ENCODE measurements around the gene PSMA7. TPM values are rescaled to one million over a fixed set of nuclear protein-coding genes. Genes with fewer than 3 reads are reported as not detected.
"Not testable (repeated sequence)": the region's sequence is repeated elsewhere in the genome, so short reads cannot be mapped to it uniquely, and the experiment has no call there.

The PSMA7 gene
- total RNA-seq, 1 donor from 2014 or later = 371 TPM

DNA sequence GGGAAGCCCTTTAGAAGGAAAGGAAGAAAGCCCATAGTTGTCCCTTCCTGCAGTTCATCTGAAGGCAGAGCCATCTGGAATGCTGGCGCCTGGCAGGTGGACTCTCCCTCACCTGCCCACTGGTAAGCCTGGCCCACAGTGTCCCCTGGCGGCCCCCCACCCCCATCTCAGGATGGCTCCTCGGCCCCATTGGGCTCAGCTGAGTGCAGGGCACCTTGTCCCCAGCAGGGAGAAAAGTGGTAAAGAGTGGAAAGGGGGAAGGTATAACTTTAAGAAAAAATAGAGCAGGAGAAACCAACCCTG, 13.0 kb upstream of the PSMA7 start:
- no peak for DNase-seq (ENCODE audit: low read depth)

GRCh38 chr20:62155428-62156253, 12.4 kb upstream of the PSMA7 start:
- no peak for DNase-seq (ENCODE audit: low read depth)

DNA sequence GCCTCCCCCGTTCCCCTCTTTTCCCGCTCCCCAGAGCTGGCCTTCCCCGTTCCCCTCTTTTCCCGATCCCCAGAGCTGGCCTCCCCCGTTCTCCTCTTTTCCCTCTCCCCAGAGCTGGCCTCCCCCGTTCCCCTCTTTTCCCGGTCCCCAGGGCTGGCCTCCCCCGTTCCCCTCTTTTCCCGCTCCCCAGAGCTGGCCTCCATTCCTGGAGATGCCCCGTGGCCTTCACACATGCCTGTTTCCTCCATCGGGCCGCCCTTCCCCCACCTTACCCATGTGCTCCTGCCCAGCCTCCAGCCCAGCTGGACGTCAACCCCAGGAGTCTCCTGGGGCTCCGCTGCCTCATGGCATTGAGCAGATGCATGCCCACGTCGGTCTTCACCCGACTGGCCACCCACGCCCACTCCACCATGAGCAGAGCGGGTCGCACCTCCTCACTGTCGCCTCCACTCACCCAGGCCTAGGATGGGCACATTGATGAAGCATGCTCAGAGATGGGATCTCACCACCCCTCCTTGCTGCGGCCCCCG, 8.7 kb upstream of the PSMA7 start:
- DNase-seq (ENCODE audit: low read depth) = no peak

GRCh38 chr20:62151225-62151624, 8.0 kb upstream of the PSMA7 start:
- DNase-seq (ENCODE audit: low read depth) = peak; percentile 46

GRCh38 chr20:62150310-62150575, 7.0 kb upstream of the PSMA7 start:
- DNase-seq (ENCODE audit: low read depth) = no peak

DNA sequence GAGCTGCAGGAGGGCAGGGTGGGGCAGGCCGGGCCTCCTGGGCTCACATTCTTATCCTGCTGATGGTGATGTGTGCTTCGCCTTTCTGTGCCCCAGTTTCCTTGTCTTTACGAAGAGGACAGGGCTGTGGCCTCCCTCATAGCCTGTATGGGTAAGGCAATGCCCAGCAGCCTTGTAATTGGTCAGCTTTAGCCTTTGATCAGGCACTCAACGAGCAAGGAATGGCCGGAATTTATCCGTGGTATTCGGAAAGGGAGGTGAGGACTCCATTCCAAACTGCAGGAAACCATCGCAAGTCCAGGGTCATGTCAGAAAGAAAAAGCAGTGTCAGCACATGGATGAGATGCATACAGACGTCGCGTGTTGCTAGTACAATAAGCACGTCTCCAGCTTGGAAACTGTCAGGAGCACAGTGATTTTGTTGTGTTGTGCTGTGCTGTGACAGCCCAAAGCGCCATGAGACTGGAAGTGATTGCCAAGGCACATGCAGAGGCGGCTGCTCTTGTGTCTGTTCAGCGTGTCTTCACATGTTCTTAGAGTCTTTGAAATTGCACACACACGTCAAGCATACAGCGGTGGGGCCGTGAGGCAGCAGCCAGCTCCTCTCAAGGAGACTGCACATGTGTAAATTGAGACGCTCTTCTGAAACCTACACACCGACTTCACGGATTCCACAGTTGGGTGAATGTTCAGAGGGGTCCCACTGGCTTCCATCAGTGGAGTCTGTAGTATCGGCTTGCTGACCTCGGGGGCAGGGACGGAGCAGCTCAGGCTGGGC, 6.5 kb upstream of the PSMA7 start:
- no peak for DNase-seq (ENCODE audit: low read depth)

- DNase-seq (ENCODE audit: low read depth) = no peak
Measured at GRCh38 chr20:62148908-62149314, 5.7 kb upstream of the PSMA7 start.

GRCh38 chr20:62148383-62148782, 5.2 kb upstream of the PSMA7 start:
- DNase-seq (ENCODE audit: low read depth) = not testable (repeated sequence)

DNA sequence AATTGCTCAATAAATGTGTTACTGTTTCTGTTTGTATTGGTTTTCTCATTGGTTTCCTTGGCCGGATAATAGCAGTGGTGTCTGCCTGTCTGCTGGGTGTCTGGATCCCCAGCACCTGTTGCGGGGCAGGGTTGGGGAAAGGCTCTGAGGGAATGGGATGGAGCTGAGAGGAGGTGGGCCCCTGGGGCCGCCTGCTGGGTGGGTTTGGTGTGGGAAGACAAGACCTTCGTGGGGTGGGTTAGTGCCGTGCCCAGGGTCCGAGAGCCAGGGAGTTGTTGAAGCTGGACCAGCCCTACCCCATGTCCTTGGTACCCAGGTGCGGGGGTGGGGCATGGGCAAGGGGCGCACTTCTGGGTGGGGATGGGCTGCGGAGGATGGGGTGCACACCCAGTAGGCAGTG, 4.3 kb upstream of the PSMA7 start:
- DNase-seq (ENCODE audit: low read depth) = no peak

DNA sequence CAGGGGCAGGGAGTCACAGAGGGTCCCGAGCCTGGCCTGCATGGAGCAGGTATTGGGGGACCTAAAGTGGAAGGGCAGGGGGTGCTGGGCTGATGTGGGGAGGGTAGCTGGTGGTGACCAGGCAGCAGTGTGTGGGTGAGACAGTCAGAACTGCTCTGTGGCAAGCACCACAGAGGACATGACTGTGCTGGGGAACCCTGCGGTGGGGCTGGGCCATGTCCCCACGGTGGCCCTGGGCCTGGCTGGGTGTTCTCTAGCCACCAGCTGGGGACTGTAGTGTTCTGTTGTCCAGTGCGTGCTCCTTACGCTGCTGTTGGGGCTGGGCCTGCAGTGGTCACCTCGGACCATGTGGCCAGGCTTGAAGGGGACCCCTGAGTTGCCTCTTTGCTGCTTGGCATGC, 3.9 kb upstream of the PSMA7 start:
- no peak for DNase-seq (ENCODE audit: low read depth)

DNA sequence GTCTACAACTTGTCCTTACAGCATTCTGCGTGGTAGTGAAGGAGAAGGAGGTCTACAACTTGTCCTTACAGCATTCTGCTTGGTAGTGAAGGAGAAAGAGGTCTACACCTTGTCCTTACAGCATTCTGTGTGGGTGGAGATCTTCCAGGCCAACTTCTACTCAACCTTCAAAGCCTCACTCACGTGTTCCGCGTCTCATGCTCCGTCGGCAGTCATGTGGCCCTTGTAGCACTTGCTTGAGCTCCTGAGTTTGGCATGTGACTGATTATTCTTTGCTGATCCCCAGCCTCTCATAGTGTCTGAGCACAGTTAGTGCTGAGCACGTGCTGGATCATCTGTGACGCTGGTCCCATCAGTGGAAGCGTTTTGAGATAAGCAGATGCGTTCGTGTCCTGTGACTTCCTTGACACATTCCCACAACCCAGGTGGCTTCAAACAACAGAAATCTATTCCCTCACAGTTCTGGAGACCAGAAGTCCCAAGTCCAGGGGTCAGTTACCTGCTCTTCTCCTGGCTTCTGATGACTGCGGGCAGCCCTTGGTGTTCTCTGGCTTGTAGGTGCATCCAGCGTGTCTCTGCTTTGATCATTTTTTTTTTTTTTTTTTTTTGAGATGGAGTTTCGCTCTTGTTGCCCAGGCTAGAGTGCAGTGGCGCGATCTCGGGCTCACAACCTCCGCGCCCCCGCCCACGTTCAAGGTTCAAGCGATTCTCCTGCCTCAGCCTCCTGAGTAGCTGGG, 3.0 kb upstream of the PSMA7 start:
- DNase-seq (ENCODE audit: low read depth) = no peak

GRCh38 chr20:62145688-62146018, 2.5 kb upstream of the PSMA7 start:
- DNase-seq (ENCODE audit: low read depth) = no peak

DNA sequence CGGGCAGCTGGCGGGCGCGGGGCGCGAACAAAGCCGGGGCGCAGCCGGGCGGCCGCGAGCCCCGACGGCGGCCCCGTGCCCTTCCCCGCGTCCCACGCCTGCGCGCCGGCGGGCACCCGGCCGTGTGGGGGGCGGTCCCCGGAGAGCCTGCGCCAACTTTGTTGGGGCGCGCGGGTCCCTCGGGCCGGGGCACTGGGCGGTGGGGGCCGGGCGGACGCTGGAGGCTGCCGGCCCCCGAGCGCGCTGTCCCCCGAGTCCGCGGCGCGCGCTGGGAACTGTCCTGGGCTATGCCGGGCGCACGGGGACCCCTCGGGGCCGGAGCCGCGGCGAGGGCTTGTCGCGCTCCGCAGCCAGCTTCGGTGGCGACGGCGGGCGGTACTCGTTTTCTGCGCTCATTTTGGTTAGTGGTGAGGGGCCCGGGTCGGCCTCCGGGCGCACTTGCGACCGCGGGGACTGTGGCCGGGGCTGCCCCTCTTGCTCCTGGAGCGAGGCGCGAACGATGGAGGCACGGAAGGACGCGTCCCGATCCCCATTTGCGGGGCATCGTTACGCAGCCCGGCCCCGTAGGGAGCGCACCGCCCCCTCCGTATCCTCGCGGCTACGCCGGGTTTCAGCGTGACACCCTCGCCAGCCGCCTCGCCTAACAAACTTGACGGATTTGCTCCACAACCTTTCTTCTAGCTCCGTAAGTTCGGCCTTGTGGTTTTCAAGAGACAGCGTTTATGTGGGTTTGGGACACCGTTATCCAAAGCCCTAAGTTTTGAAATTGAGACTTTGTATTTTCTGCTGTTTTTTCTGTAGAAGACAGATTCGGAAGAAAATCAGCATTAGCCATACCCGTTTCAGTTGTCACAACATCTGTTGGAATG, 997 bp upstream of the PSMA7 start:
- DNase-seq (ENCODE audit: low read depth) = peak; percentile 73

GRCh38 chr20:62142252-62143080, 728 bp downstream of the PSMA7 start:
- DNase-seq (ENCODE audit: low read depth) = no peak

GRCh38 chr20:62141397-62142251, 1.6 kb downstream of the PSMA7 start:
- no peak for DNase-seq (ENCODE audit: low read depth)

DNA sequence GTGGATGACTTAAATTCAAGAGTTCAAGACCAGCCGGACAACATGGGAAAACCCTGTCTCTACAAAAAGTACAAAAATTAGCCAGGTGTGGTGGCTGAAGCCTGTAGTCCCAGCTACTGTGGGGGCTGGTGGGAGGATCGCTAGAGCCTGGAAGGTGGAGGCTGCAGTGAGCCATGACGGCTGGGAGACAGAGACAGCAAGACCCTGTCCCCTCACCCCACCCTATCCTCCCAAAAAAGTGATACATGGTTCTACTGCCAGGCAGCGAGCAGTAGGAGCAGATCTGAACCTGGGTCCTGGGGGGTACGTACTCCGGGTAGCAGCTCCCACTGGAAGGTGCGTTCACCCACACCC, 2.2 kb downstream of the PSMA7 start:
- DNase-seq (ENCODE audit: low read depth) = no peak

DNA sequence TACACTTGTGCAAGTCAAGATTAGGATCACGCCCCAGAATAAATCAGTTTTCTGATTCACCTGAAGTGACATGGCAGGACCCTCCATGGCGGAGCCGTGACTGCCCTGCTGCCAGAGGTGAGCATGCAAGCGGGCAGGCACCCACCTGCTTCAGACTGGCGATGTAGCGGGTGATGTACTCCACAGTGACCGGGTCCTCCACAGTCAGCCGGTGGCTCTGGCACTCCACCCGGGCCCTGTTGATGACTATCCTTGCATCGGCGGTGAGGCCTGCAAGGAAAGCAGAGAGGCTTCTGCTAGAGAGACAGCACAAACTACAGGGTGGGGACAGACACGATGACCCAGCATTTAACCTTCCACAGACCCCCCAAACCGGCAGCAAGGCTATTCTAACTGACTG, 3.6 kb downstream of the PSMA7 start:
- no peak for DNase-seq (ENCODE audit: low read depth)

DNA sequence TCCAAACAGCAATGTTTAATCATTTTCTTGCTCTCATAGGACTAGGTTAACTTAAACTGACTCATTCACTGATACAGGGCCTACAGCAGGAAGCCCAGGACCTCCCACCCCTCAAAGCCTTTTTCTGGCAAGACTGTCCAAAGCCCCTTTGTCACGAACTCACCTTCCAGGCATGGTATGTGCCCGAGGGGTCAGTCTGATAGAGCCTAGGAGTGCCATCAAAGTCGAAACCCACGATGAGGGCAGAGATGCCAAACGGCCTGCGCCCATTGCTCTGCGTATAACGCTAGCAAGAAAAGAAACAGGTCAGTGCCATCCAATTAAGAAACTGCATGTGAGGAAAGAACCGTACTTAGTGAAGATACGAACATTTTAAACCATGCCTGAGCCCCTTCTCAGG, 4.3 kb downstream of the PSMA7 start:
- DNase-seq (ENCODE audit: low read depth) = no peak

DNA sequence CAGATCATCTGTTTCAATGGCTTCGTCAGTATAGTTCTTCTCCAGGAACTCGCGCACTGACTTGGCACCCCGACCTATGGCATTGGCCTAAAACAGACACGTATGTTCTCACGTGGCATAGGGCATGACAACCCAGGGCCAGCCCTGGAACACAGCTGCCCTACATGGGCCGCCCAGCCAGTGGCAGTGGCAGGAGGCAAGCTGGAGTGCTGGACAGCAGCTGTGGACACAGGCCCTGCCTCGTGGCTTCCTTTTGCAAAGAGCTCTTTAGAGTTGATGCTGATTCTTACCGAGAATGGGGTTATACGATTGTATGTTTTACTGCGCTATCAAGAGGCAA, 5.0 kb downstream of the PSMA7 start:
- DNase-seq (ENCODE audit: low read depth) = no peak
